Small intestine (tissue), 7 donors: ENCODE results near the gene AP1B1. TPM values are rescaled to one million over a fixed set of nuclear protein-coding genes. Genes with fewer than 3 reads are reported as not detected.

Source experiments
- DNase-seq, 2 donors: peaks; one replicate each; pipeline versions ENCODE4 v3.0.0 to v3.0.0-alpha.2; 2013
- FAIRE-seq: peaks from 2 replicates; lab custom pipeline; 2012; peaks lifted over from hg19 to GRCh38; lab: Jason Lieb, UNC
- H3K27ac ChIP-seq, 3 donors: one replicate each; pipeline ENCODE4 v1.5.1; 2013; ENCODE audit warnings: low read length in 2 of 3, mild to moderate bottlenecking in 2 of 3, control low read depth in 1 of 3, inconsistent platforms in 1 of 3, low read depth in 1 of 3, moderate library complexity in 1 of 3
- H3K27me3 ChIP-seq, 3 donors: one replicate each; pipeline ENCODE4 v1.6.1; 2013; ENCODE audit warnings: low read length in 3 of 3, inconsistent platforms in 1 of 3; ENCODE audit not compliant: control insufficient read depth in 3 of 3, insufficient read depth in 3 of 3
- H3K36me3 ChIP-seq, 3 donors: one replicate each; pipeline ENCODE4 v1.6.1; 2013; ENCODE audit warnings: low read length in 3 of 3, inconsistent platforms in 1 of 3, low read depth in 1 of 3, mild to moderate bottlenecking in 1 of 3, moderate library complexity in 1 of 3; ENCODE audit not compliant: control insufficient read depth in 3 of 3, insufficient read depth in 2 of 3
- H3K4me1 ChIP-seq, 3 donors: one replicate each; pipeline ENCODE4 v1.6.1; 2013; ENCODE audit warnings: low read length in 2 of 3, inconsistent platforms in 1 of 3, low read depth in 1 of 3, mild to moderate bottlenecking in 1 of 3, moderate library complexity in 1 of 3; ENCODE audit not compliant: control insufficient read depth in 3 of 3, insufficient read depth in 2 of 3
- H3K4me3 ChIP-seq, 3 donors: one replicate each; pipeline ENCODE4 v1.5.1; 2013; ENCODE audit warnings: low read length in 3 of 3, control low read depth in 1 of 3, inconsistent platforms in 1 of 3, low read depth in 1 of 3, mild to moderate bottlenecking in 1 of 3, moderate library complexity in 1 of 3
- H3K9me3 ChIP-seq, 2 donors: one replicate each; pipeline ENCODE4 v1.6.1; 2013; ENCODE audit warnings: low read depth in 1 of 2, low read length in 1 of 2; ENCODE audit not compliant: control insufficient read depth in 2 of 2, insufficient read depth in 1 of 2
- WGBS, 3 donors: extraction: QIAGEN DNeasy Blood & Tissue Kit; methylation state at CpG; one replicate each; pipeline ENCODE4 v1.1.7; 2013; 5-methylcytosine and 5-hydroxymethylcytosine counted together
- polyA plus RNA-seq, 4 donors: library from polyadenylated mRNA; stranded (reverse) in 3 of 4; unstranded in 1 of 4; fragments of 200-250 nt in 3 of 4; fragments of 120-200 nt in 1 of 4; gene quantifications; one replicate each; pipeline versions ENCODE4 v1.2.1 to v1.2.3, GENCODE V29; 2013
- donor health status: healthy with polysubstance abuse.
- donor health status: control.
- donor health status: control.
- donor health status: Bipolar disorder and iron deficiency.
- donor health status: healthy.

Gene AP1B1
- polyA plus RNA-seq, 4 donors, result 51.6 to 61.6 (median 57.6) TPM

GRCh38 chr22:29338398-29338797 lies 50.0 kb downstream of the AP1B1 start:
- Histone ChIP-seq H3K36me3 (peaks cover 24 to 100% (median 43%) of the 10 kb centered on the region in 3 donors), H3K4me1 (no peaks in the 10 kb centered on the region), H3K9me3 (no peaks in the 10 kb centered on the region), H3K27ac (no peak overlapping the region), H3K27me3 (no peaks in the 10 kb centered on the region), H3K4me3 (no peak overlapping the region)
- DNase-seq, result no peak
- 87 to 91% (median 90%) methylated on average over 6 of the region's 6 CpGs for WGBS, 3 donors
- no peak for FAIRE-seq

GRCh38 chr22:29337631-29338284 lies 50.6 kb downstream of the AP1B1 start:
- 79 to 91% (median 88%) methylated on average over 12 of the region's 12 CpGs for WGBS, 3 donors
- Histone ChIP-seq H3K27me3 (no peaks in the 10 kb centered on the region), H3K4me3 (no peak overlapping the region), H3K9me3 (no peaks in the 10 kb centered on the region), H3K27ac (no peak overlapping the region), H3K4me1 (no peaks in the 10 kb centered on the region), H3K36me3 (peaks cover 24 to 100% (median 40%) of the 10 kb centered on the region in 3 donors)
- FAIRE-seq, result no peak
- DNase-seq, result no peak

- Histone ChIP-seq H3K27ac (no peak overlapping the region), H3K27me3 (no peaks in the 10 kb centered on the region), H3K4me3 (no peak overlapping the region), H3K9me3 (no peaks in the 10 kb centered on the region), H3K4me1 (no peaks in the 10 kb centered on the region), H3K36me3 (peaks cover 18 to 100% (median 37%) of the 10 kb centered on the region in 3 donors)
- WGBS, 3 donors, result 89 to 90% (median 89%) methylated on average over 14 of the region's 14 CpGs
- FAIRE-seq (no peak), DNase-seq (no peak)
These were observed 51.4 kb downstream of the AP1B1 start for GRCh38 chr22:29336751-29337490.

- H3K36me3 ChIP-seq, result peaks cover 15 to 100% (median 39%) of the 10 kb centered on the region in 3 donors
- no peaks in the 10 kb centered on the region for H3K9me3 ChIP-seq
- H3K4me1 ChIP-seq, result no peaks in the 10 kb centered on the region
- 91 to 96% (median 92%) methylated on average over 11 of the region's 11 CpGs for WGBS, 3 donors
- no peak overlapping the region for H3K27ac ChIP-seq
- no peaks in the 10 kb centered on the region for H3K27me3 ChIP-seq
- no peak for FAIRE-seq
- no peak overlapping the region for H3K4me3 ChIP-seq
- no peak for DNase-seq
These were observed 52.7 kb downstream of the AP1B1 start for GRCh38 chr22:29335656-29336055.

- 89 to 96% (median 94%) methylated on average over 10 to 12 of the region's 12 CpGs for WGBS, 3 donors
- Histone ChIP-seq H3K9me3 (no peaks in the 10 kb centered on the region), H3K27me3 (no peaks in the 10 kb centered on the region), H3K4me1 (no peaks in the 10 kb centered on the region), H3K27ac (no peak overlapping the region), H3K4me3 (no peak overlapping the region), H3K36me3 (peaks cover 20 to 100% (median 33%) of the 10 kb centered on the region in 3 donors)
- no peak for DNase-seq
- FAIRE-seq, result no peak
These were observed 53.5 kb downstream of the AP1B1 start for GRCh38 chr22:29334696-29335344.

GRCh38 chr22:29334148-29334547 lies 54.2 kb downstream of the AP1B1 start:
- Histone ChIP-seq H3K27ac (no peak overlapping the region), H3K36me3 (peaks cover 19 to 100% (median 35%) of the 10 kb centered on the region in 3 donors), H3K27me3 (no peaks in the 10 kb centered on the region), H3K4me3 (no peak overlapping the region), H3K4me1 (no peaks in the 10 kb centered on the region), H3K9me3 (no peaks in the 10 kb centered on the region)
- WGBS, 3 donors, result 96 to 97% (median 97%) methylated on average over 7 of the region's 7 CpGs
- FAIRE-seq, result no peak
- no peak for DNase-seq

GRCh38 chr22:29332886-29333496 lies 55.4 kb downstream of the AP1B1 start:
- Histone ChIP-seq H3K4me1 (no peaks in the 10 kb centered on the region), H3K4me3 (no peak overlapping the region), H3K9me3 (no peaks in the 10 kb centered on the region), H3K27ac (no peak overlapping the region), H3K27me3 (no peaks in the 10 kb centered on the region), H3K36me3 (peaks cover 19 to 100% (median 29%) of the 10 kb centered on the region in 3 donors)
- 93 to 97% (median 97%) methylated on average over 8 of the region's 8 CpGs for WGBS, 3 donors
- FAIRE-seq (no peak), DNase-seq (no peak)

- no peak for FAIRE-seq
- no peak overlapping the region for H3K27ac ChIP-seq
- peaks cover 26 to 100% (median 29%) of the 10 kb centered on the region in 3 donors for H3K36me3 ChIP-seq
- no peak for DNase-seq
- no peak overlapping the region for H3K4me3 ChIP-seq
- WGBS, 3 donors, result 85 to 88% (median 87%) methylated on average over 12 to 14 of the region's 14 CpGs
- H3K27me3 ChIP-seq, result no peaks in the 10 kb centered on the region
- H3K9me3 ChIP-seq, result no peaks in the 10 kb centered on the region
- H3K4me1 ChIP-seq, result no peaks in the 10 kb centered on the region
These were observed 56.6 kb downstream of the AP1B1 start for GRCh38 chr22:29331658-29332300.
